Myocyte (in vitro differentiated cells): Measurements from ENCODE around the gene DGKI. TPM values are rescaled to one million over a fixed set of nuclear protein-coding genes. Genes with fewer than 3 reads are reported as not detected.

Source experiments
- DNase-seq: peaks from one replicate; pipeline ENCODE4 v3.0.0-alpha.2; 2012; ENCODE audit warnings: low read depth
- total RNA-seq: library from RNA; depleted of rRNA; stranded (reverse); fragments of >200 nt; gene quantifications from 2 replicates; pipeline ENCODE4 v1.2.3, GENCODE V29; 2014

The DGKI gene
- total RNA-seq, 1 donor from 2014 or later, result 7.9 TPM

DNA sequence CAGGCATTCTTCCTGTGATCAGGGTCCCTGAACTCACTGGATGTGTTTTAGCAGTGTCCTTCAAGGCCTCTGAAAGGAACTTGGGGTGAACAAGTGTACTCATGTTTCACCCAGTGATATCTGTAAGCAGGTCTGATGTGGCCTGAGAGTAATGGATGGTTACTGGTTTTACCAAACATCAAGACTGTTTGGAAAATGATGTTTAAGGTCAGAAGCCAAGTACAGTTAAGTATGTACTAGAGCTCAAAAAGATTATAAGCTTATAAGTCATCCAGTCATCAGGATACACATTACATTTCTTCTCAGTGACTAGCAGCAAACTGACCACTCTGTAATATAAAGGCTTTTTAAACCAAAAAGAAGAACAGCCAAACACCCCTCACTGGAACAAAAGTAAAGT, 423.5 kb downstream of the DGKI start:
- DNase-seq, result no peak

GRCh38 chr7:137421366-137421765, 425.4 kb downstream of the DGKI start:
- no peak for DNase-seq

- DNase-seq, result no peak
Observed at GRCh38 chr7:137418841-137419240, 427.9 kb downstream of the DGKI start.

GRCh38 chr7:137417464-137417863, 429.3 kb downstream of the DGKI start:
- peak; percentile 82 for DNase-seq

DNA sequence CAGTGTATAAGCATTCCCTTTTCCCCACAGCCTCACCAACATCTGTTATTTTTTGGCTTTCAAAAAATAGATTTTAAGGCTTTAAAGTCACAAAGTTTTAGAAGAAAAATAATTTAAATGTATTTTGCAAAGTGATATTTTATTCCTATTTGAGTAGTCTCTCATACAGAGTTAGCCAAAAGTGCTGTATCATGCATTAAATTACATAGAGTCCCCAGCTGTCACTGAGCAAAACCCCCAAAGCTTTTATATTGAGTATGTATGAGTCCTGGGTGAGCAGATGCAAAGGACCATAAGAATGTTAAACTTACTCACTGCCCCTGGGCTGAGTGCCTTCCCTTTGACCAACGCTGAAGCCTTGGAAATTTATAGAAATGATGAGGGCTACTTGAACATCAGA, 432.9 kb downstream of the DGKI start:
- DNase-seq, result no peak

DNA sequence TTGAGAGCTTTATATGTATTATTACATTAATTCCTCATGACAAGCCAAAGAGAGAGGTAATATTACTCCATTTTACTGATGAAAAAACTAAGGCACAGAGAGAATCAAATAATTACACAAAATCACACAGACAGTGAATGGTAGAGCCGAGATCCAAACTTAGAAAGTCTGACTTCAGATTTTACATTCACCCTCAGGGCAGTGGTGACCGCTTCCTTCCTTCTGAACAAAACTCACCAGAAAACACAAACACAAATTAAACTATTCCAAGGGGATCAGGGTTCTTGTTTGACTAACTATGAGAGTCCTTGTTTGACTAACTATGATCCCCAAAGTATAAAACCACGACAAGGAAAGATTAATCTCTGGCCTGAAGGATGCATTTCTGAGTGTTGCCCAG, 435.3 kb downstream of the DGKI start:
- DNase-seq, result no peak

DNA sequence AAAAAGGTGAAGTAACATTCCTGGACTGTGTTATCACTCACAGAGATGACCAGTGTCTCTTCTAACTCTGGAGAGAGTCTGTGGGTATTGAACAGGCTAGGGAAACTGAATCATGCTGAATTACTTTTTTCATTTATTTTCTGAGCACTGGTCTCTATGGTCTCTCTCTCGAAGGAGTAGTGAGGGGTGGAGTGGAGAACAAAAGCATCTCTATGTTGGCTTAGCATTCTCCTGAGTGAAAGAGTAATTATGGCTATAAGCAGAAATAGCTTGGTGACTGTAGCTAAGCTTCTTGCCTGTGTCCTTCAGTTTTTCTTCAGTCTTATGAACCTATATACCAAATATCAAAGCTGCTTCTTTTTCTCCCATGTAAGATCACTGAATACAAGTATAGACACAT, 438.6 kb downstream of the DGKI start:
- DNase-seq, result no peak

DNA sequence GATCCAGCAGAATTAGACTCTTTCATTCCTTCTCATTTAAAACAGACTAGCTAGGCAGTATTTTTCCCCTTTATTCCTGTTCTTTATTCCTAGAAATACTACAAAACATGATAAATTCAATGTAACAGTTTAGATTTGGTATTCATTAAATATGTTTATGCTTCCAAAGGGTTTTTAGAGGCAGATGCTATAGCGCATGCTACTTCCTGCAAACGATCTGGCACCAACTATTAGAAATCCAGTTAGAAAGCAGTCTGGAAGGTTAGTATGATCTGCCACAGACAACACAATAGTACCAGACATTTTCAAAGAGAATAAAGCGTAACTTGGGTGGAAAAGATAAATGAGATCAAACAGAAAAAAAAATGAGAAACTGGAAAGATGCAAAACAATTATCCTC, 439.7 kb downstream of the DGKI start:
- DNase-seq, result no peak

DNA sequence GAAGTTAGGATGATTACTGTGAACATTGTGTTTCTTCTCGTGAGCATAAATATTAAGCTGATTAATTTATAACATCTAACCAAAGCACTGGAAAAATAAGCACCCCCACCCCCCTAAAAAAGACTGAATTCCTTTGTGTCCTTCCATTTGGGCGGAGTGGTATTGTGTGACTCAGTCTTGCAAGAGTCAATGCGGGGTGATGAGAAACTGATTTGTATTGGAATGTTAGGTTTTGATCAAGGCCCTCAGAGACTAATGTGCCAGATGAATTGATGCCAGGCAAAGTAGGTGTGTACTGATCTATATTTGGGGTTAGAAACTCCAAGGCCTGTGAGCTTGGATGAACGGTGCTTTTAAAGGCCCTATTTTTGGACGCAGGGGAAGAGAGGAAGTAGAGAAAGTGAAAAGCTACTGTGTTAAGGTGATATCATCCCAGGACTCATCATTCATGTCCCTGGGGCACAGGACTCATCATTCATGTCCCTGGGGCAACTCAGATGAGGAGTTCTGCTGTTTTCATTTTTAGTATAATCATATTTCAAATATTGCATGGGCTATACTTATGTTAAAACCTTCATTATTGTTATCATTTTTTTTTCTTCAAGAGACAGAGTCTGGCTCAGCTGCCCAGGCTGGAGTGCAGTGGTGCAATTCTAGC, 442.0 kb downstream of the DGKI start:
- DNase-seq, result no peak

DNA sequence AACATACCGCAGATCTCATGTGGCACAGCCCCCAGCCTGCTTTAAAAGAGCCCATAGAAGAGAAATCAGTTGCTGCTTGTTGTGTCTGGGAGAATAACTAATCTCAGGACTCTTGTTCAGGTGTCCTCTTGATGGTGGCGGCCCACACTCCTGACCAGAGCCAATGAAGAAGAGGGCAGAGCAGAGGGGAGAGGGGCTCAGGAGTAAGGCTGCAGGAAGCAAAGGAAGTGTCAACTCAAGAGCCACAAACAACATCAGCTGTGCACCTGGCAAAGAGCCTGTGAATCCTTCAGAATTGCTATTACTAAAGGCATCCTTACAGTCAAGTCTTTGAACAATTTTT, 443.4 kb downstream of the DGKI start:
- DNase-seq, result no peak

GRCh38 chr7:137402536-137403352, 444.0 kb downstream of the DGKI start:
- DNase-seq, result no peak

GRCh38 chr7:137399827-137400823, 446.6 kb downstream of the DGKI start:
- no peak for DNase-seq

DNA sequence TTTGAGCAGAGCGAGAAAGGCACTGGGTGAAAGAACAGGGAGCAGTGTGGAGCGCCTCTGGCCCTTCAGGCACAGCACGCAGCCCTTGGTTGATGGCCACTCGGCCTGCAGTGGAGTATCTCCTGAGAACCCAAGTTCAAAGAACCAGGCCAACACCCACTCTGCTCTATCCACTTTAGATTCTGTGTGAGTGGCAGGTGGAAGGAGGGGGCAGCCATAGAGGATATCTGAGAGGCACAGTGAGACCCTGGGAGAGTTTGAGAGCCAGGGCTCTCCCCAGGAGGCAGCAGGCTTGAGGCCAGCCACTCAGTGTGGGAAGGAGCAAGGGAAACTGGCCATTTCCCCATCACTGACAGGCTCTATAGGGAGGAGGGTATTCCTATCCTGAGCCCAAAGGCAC, 450.7 kb downstream of the DGKI start:
- no peak for DNase-seq

DNA sequence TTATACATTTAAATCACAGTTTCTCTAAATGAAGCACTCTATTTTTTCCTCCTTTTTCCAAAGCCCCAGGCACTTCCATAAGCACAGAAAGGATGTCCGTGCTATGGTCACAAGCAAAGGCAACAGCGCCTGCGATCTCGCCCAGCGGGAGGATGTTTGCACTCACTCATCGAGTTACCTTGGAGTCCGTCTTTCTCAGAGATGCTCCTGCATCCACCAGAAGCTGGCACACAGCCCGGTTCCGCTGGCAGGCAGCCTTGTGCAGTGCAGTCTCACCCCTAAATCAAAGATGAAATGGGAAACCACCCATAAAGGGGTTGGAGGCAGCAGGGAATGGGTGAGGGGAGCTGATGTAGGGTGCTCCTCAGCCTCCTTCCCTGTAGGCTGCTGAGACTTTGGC, 451.4 kb downstream of the DGKI start:
- no peak for DNase-seq

DNA sequence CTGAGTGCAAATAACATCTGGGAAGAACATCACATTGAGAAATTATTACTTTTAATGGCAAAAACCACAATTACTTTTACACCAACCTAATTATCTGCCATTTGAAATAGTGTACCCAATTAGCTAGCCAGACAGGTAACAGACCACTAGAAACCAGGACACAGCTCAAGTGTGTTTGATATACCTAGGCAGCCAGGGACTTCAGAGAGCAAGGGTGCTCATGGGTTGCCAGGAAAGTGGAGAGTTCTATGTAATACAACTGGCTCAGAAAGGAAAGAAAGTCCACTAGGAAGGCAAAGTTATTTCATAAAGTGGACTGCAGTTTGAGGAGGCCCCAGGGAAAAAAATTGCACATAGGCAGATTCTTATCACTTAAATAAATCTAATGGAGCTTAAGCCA, 453.2 kb downstream of the DGKI start:
- DNase-seq, result no peak

GRCh38 chr7:137390076-137390475, 456.7 kb downstream of the DGKI start:
- no peak for DNase-seq

GRCh38 chr7:137388916-137389315, 457.9 kb downstream of the DGKI start:
- DNase-seq, result no peak

- no peak for DNase-seq
Observed at GRCh38 chr7:137386966-137387365, 459.8 kb downstream of the DGKI start.

DNA sequence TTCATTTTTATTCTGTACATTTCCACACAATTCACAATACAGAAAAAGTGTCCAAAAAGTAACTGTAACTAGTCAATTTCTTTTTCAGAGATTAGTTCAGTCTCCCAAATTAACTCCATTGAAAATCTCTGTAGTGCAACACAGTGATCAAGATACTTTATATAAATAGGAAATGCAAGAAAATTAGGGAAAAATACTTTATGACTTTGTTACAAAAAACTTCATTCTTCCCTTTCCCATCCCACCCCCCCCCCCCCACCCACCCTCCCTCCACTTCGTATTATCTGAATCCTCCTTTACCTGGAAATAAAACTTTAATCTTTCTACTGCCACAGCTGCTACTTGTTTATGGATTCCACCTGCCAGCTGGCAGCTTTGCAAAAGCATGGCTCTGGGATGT, 465.7 kb downstream of the DGKI start:
- DNase-seq, result no peak

GRCh38 chr7:137373507-137373906, 473.3 kb downstream of the DGKI start:
- DNase-seq, result no peak

DNA sequence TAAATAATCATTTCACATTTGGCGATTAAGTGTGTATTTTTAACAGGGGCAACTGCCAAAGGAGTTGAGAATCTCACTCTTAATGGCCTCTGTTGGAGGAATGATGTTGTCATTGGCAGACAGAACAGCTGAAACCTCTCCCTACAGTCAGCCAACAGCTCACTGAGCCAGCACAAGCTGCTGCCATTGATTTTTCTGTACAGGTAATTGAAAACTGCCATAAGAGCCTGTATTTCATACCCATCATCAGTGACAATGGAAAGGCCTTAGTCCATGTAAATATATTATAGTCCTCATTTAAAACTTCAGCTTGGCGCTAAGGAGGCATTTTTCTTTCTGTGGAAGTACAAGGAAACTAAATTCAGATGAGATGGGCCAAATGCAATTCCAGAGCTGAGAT, 475.2 kb downstream of the DGKI start:
- DNase-seq, result peak; percentile 30

DNA sequence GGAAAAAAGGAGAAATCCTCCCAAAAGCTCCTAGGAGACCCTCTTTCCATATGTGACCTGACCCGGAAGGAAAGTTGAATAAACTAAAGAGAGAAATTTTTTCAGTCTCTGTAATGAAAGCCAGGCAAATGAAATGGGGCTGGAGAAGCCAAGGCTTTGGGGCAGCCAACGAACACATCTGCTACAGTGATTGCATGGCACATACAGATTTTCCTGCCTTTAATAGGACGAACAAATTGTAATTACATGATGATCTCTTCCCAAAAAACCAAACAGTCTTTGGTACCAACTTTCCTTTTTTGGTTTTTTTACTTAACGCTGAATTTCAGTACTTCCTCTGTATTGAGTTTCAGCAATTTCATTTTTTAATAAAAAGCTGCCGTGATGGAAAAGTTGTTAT, 479.8 kb downstream of the DGKI start:
- no peak for DNase-seq
